HL-60 (cell line): ENCODE results near the gene WDR37.

ENCODE experiments used
- CTCF ChIP-seq: IDR thresholded peaks from one replicate; pipeline ENCODE4 v1.5.1; 2011; ENCODE audit warnings: low read length, control low read depth, inconsistent platforms; ENCODE audit not compliant: insufficient read depth
- POLR2AphosphoS5 ChIP-seq: IDR thresholded peaks from 2 replicates; pipeline ENCODE4 v1.6.1; 2012; ENCODE audit warnings: low read depth
- REST ChIP-seq: IDR thresholded peaks from 2 replicates; pipeline ENCODE4 v1.6.1; 2012; ENCODE audit warnings: low read depth; ENCODE audit not compliant: insufficient replicate concordance
- SPI1 ChIP-seq: IDR thresholded peaks from 2 replicates; pipeline ENCODE4 v1.6.1; 2012; ENCODE audit warnings: low read depth, mild to moderate bottlenecking, borderline replicate concordance

- TF ChIP-seq CTCF (no peak), REST (no peak), SPI1 (no peak), POLR2AphosphoS5 (no peak)
These were observed 116.2 kb downstream of the WDR37 start for GRCh38 chr10:1172256-1172984.
